Measurements from ENCODE around the gene KCND3. TPM values are rescaled to one million over a fixed set of nuclear protein-coding genes. Genes with fewer than 3 reads are reported as not detected.

The KCND3 gene
- 6.0 and 6.6 TPM in 2 replicates for total RNA-seq

DNA sequence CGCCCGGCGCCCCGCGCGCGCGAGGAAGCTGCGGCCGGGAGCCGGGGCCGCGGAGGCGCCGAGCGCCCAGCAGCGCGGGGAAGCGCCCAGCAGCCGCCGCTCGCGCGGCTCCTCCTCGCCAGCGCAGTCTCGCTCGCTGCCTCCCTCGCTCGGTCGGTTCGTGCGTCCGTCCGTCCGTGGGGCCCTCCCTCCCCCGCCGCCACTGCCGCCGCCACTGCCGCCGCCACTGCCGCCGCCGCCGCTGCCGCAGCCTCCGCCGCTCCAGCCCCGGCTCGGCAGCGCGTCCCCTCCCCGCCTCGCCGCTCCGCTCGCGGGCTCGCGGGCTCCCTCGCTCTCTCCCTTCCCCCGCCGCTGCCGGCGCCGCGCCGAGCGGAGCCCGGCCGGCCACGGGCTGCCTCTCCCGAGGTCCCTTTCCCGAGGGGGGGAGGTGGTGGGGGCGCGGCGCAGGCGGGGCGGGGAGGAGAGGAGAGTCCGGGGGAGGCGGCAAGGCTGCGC is at the start of gene KCND3:
Gene KCND3, minus strand, starts transcription at position 138 of the 495 bp plus-strand sequence.

DNA sequence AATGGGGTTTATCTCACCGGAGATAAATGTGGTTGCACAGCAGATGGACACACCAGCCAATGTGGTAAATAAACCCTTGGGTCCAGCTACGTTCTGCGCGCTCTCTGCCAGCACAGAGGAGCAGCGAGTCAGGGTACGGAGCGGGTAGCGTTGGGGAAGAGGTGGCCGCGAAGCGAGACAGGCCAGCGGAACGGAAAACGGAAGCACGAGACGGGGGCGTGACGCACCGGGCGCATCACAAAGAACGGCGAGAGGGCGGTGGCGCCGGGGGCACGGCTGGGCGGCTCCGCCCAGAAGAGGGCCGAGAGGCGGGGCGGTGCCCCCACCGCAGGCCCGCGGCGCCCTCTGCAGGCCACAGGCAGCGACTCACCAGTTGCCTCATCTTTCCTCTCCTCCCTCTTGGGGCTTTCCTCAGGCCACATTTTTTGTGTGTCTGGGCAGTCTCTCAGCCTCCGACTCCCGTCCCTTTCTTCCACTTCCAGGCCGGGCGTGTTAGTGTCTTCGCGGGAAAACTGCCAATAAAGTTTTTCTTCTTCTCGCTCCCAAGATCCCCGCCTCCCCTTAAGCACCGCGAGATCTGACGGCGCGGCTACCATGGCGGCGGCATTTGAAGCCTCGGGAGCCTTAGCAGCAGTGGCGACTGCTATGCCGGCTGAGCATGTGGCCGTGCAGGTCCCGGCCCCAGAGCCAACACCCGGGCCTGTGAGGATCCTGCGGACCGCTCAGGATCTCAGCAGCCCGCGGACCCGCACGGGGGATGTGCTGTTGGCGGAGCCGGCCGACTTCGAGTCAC is 233.9 kb downstream of the KCND3 start, which contains the start of gene DDX20:
Gene DDX20, plus strand, starts transcription at position 571 of the 793 bp plus-strand sequence. Its CDS starts 24 bp downstream, at position 595.

DNA sequence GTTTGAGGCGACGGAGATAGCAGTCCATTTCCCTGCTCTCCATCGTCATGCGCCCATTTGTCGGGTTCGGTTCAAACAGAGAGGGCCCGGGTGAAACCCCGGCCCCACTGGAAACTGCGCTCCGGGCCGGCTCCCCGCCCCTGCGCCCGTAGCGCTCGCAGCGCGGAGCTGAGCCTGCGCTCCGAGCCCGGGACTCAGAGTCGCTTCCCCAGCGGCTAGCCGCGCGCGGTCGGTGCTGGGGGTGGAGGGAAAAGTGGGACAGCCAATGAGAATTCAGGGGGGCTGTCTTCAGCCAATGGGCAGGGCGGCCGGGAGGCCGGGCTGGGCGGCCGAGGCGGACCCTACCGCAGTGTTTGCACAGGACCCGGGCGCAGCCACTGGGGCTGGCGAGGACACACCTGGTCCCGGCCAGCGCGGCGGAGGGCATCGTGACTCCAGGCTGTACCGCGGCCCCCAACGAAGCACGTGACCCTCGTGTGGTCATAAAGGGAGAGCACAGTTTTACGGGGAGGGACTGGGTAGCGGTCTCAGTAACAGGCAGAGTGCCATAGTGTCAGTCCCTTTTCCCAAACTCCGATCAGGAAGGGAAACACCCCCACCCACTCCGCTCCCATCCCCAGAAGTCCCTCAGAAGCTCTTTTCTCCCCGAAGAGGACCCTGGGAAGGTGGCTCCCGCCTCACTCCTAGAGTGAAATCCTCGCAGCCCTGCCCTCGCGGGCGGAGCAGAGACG is 250.1 kb downstream of the KCND3 start, which contains the start of gene INKA2:
Gene INKA2, minus strand, starts transcription at position 202 of the 731 bp plus-strand sequence. Its CDS starts 153 bp downstream, at position 49.

Other genes with a start within 250 kb of the KCND3 start
- 10.2 and 16.9 TPM in 2 replicates for gene DDX20, start 233.8 kb downstream of the KCND3 start, total RNA-seq

Data from cardiac ventricle fibroblast (primary cell).